Hepatocyte (in vitro differentiated cells): Measurements from ENCODE around the gene TUBGCP3. TPM values are rescaled to one million over a fixed set of nuclear protein-coding genes. Genes with fewer than 3 reads are reported as not detected.

Experiments used
- DNase-seq: peaks from one replicate; pipeline ENCODE4 v3.0.0-alpha.2; 2016; ENCODE audit warnings: low spot score
- H2AFZ ChIP-seq: fragments of 200-600 bp; sonication (generic); 2 replicates; pipeline ENCODE4 v1.6.0; 2016; ENCODE audit warnings: antibody characterized with exemption, mild to moderate bottlenecking
- H3K27ac ChIP-seq: fragments of 200-600 bp; sonication (generic); 2 replicates; pipeline ENCODE4 v1.5.1; 2016; ENCODE audit warnings: mild to moderate bottlenecking
- H3K27me3 ChIP-seq: fragments of 200-600 bp; sonication (generic); 2 replicates; pipeline ENCODE4 v1.6.1; 2016
- H3K36me3 ChIP-seq: fragments of 200-600 bp; sonication (generic); replicated peaks from 2 replicates; pipeline ENCODE4 v1.5.1; 2016; ENCODE audit warnings: low read depth; ENCODE audit not compliant: insufficient read depth
- H3K4me1 ChIP-seq: fragments of 200-600 bp; sonication (generic); 2 replicates; pipeline ENCODE4 v1.5.1; 2016; ENCODE audit warnings: mild to moderate bottlenecking, moderate library complexity; ENCODE audit not compliant: insufficient read depth
- H3K4me2 ChIP-seq: fragments of 200-600 bp; sonication (generic); 2 replicates; pipeline ENCODE4 v1.6.0; 2016
- H3K4me3 ChIP-seq: fragments of 200-600 bp; sonication (generic); 2 replicates; pipeline ENCODE4 v1.5.1; 2016; ENCODE audit warnings: mild to moderate bottlenecking
- H3K79me2 ChIP-seq: fragments of 200-600 bp; sonication (generic); 2 replicates; pipeline ENCODE4 v1.6.0; 2017; ENCODE audit warnings: mild to moderate bottlenecking
- H3K9me2 ChIP-seq: fragments of 200-600 bp; sonication (generic); replicated peaks from 2 replicates; pipeline ENCODE4 v1.6.0; 2017; ENCODE audit warnings: mild to moderate bottlenecking; ENCODE audit not compliant: insufficient read depth
- H3K9me3 ChIP-seq: fragments of 200-600 bp; sonication (generic); 2 replicates; pipeline ENCODE4 v1.5.1; 2016; ENCODE audit warnings: low read depth, mild to moderate bottlenecking
- H4K20me1 ChIP-seq: fragments of 200-600 bp; sonication (generic); 2 replicates; pipeline ENCODE4 v1.6.0; 2016; ENCODE audit warnings: mild to moderate bottlenecking; ENCODE audit not compliant: insufficient read depth, poor library complexity, severe bottlenecking
- EZH2 ChIP-seq: fragments of 200-600 bp; sonication (generic); IDR thresholded peaks from 2 replicates; pipeline ENCODE4 v1.6.1; 2016; ENCODE audit warnings: antibody characterized with exemption, mild to moderate bottlenecking, borderline replicate concordance
- EZH2phosphoT487 ChIP-seq: fragments of 200-600 bp; sonication (generic); IDR thresholded peaks from one replicate; pipeline ENCODE4 v1.6.1; 2018; ENCODE audit warnings: antibody characterized with exemption, mild to moderate bottlenecking, low read depth, moderate library complexity; ENCODE audit not compliant: unreplicated experiment, severe bottlenecking
- WGBS: methylation state at CpG from one replicate; pipeline ENCODE4 v1.1.6; 2016; ENCODE audit warnings: low lambda C conversion rate; ENCODE audit errors: missing lambda C conversion rate; 5-methylcytosine and 5-hydroxymethylcytosine counted together
- polyA plus RNA-seq: library from polyadenylated mRNA; unstranded; fragments of >200 nt; fragmentation: Nextera tagmentation; extraction: Ambion mirVana; gene quantifications from 2 replicates; pipeline ENCODE4 v1.2.1, GENCODE V29; 2016
- total RNA-seq: library from RNA; depleted of rRNA; stranded (reverse); fragments of >200 nt; gene quantifications from 2 replicates; pipeline ENCODE4 v1.2.3, GENCODE V29; 2014
- TF ChIP-seq, protein P1 (sequence below): fragments of 200-600 bp; sonication (generic); IDR thresholded peaks from 2 replicates; pipeline ENCODE4 v1.5.1; 2016; ENCODE audit warnings: antibody characterized with exemption, mild to moderate bottlenecking; ENCODE audit not compliant: poor library complexity

The TUBGCP3 gene
- total and polyA plus RNA-seq, 2 experiments from 2014 or later: 9.7 to 11.1 TPM

DNA sequence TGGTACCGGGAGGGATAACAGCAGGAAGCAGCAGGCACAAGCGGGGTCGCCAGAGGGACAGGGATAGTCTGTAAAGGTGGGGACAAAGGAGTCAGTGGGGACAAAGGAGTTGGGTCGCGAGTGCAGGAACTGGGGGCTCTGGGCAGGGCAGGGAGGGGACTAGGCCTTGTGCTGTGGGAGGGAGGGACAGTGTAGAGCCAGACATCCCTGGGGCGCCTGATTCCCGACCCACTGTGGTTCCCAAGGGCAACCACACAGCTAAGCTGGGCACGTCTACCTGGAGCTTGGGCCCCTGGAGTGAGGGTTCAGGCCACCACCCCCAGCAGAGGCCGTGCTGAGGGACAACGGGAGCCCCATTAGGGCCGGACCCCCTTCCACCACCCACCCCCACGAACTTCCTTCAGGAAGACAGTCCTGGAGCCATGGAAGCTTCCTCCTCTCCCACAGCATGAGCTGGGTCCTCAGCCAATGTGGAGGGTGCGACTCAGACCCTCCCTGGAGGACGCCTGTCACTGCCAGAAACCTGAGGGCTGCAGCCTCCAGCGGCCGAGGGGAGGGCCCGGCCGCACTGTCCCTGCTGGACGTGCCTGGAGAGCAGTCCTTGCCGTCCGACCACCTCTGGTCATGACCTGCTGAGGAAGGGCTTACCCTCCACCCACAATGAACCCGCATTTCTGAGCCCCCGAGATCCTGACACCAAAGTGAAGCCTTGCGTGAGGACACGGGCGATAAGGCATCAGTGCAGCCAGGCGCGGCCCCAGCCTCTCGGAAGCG lies 133.9 kb downstream of the TUBGCP3 start:
- Histone ChIP-seq H3K4me3 (no peak overlapping the region), H3K27me3 (no peaks in the 10 kb centered on the region), H3K9me3 (no peaks in the 10 kb centered on the region), H2AFZ (no peak overlapping the region), H3K4me2 (no peak overlapping the region), H3K36me3 (no peaks in the 10 kb centered on the region), H4K20me1 (no peaks in the 10 kb centered on the region), H3K79me2 (no peaks in the 10 kb centered on the region), H3K27ac (no peak overlapping the region), H3K9me2 (no peaks in the 10 kb centered on the region), H3K4me1 (no peaks in the 10 kb centered on the region)
- DNase-seq: no peak
- WGBS: 90% methylated on average over 24 of the region's 30 CpGs
- TF ChIP-seq, protein P1, sequence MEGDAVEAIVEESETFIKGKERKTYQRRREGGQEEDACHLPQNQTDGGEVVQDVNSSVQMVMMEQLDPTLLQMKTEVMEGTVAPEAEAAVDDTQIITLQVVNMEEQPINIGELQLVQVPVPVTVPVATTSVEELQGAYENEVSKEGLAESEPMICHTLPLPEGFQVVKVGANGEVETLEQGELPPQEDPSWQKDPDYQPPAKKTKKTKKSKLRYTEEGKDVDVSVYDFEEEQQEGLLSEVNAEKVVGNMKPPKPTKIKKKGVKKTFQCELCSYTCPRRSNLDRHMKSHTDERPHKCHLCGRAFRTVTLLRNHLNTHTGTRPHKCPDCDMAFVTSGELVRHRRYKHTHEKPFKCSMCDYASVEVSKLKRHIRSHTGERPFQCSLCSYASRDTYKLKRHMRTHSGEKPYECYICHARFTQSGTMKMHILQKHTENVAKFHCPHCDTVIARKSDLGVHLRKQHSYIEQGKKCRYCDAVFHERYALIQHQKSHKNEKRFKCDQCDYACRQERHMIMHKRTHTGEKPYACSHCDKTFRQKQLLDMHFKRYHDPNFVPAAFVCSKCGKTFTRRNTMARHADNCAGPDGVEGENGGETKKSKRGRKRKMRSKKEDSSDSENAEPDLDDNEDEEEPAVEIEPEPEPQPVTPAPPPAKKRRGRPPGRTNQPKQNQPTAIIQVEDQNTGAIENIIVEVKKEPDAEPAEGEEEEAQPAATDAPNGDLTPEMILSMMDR: no peak
- no peak for TF ChIP-seq EZH2phosphoT487

DNA sequence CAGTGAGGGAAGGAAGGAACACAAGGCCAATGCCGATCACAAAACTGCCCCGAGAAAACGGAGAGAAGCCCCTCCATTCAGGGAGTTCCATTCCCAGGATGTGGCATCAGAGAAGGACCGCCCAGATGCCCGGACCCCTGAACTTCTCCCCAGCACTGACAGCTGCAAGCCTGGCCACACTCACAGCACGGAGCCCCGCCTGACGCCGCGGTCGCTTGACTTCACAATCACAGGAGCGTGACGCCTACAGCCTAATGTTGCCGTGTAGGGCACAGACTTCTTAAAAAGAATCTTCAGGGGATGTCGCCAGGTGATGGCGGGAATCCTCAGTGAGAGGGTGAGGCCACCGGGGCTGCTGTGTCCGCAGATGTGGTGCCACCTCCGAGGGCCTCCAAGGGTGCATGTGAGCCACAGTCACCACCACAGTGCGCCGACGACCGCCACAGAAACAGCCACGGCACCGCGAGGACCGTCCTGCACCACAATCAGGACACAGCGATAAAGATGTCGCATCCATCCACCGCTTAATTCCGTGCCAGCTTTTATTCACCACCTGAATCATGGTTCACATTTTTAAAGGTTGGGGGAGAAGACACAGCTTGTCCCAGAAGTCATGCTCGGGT lies 134.6 kb downstream of the TUBGCP3 start:
- H3K36me3 ChIP-seq: no peaks in the 10 kb centered on the region
- H3K79me2 ChIP-seq: no peaks in the 10 kb centered on the region
- 81% methylated on average over 27 of the region's 32 CpGs for WGBS
- DNase-seq: no peak
- H4K20me1 ChIP-seq: no peaks in the 10 kb centered on the region
- TF ChIP-seq, protein P1: no peak
- TF ChIP-seq EZH2: no peak
- no peak for TF ChIP-seq EZH2phosphoT487
- H2AFZ ChIP-seq: no peak overlapping the region
- H3K9me2 ChIP-seq: no peaks in the 10 kb centered on the region
- no peaks in the 10 kb centered on the region for H3K4me1 ChIP-seq
- H3K27ac ChIP-seq: no peak overlapping the region
- H3K4me3 ChIP-seq: no peak overlapping the region
- H3K27me3 ChIP-seq: no peaks in the 10 kb centered on the region
- H3K9me3 ChIP-seq: no peaks in the 10 kb centered on the region
- no peak overlapping the region for H3K4me2 ChIP-seq

DNA sequence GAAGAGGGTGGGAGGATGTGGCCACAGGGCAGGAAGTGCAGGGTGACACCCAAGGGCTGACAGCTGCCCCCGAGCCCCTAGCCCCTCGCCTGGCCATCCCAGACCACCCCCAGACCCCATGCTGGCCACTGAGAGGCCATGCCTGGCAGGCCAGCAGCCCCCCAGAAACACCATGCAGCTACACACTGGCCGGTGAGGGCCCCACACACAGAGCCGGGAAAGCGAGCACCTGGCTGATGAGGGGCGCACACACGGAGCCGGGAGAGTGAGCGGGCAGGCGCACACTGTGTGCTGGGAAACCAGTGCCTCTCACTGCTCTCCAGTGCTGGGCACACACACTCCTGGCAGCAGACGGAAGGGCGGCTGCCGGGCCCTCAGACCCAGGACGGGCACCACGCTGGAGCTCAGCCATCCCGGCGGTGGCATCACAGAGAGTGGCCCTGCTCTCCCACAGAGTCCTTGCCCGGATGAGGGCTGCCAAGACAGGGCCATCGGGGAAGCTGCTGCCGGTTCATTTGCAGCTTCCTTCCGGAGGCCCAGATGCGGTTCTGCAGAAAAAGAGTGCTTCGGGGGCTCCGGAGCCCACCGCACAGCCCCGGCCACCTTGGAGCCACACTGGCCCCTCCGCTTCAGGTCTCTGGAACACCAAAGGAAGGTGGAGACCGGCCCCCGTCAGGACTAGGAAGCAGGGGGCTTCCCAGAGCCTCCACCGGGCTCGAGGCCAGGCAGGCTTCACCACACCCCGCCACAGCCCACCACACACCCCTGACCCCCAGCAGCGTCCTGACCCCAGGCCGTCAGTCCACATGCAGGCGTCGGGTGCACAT lies 135.4 kb downstream of the TUBGCP3 start:
- H2AFZ ChIP-seq: no peak overlapping the region
- no peaks in the 10 kb centered on the region for H4K20me1 ChIP-seq
- no peak overlapping the region for H3K4me3 ChIP-seq
- DNase-seq: no peak
- no peaks in the 10 kb centered on the region for H3K9me2 ChIP-seq
- no peaks in the 10 kb centered on the region for H3K9me3 ChIP-seq
- H3K27ac ChIP-seq: no peak overlapping the region
- no peaks in the 10 kb centered on the region for H3K27me3 ChIP-seq
- H3K4me2 ChIP-seq: no peak overlapping the region
- no peaks in the 10 kb centered on the region for H3K4me1 ChIP-seq
- 84% methylated on average over 31 of the region's 36 CpGs for WGBS
- TF ChIP-seq, protein P1: no peak
- TF ChIP-seq EZH2phosphoT487 (no peak), EZH2 (no peak)
- H3K79me2 ChIP-seq: no peaks in the 10 kb centered on the region
- no peaks in the 10 kb centered on the region for H3K36me3 ChIP-seq
